Tibial artery (tissue), 4 donors: Measurements from ENCODE around the gene SLC12A2.

Experiments
- DNase-seq, 2 donors: peaks; one replicate each; pipeline ENCODE4 v3.0.0-alpha.2; 2019
- H3K27ac ChIP-seq, 2 donors: fragments of 200-600 bp; sonication (generic) in 1 of 2; 1 replicate in 1 of 2; 2 replicates in 1 of 2; pipeline ENCODE4 v1.5.1; 2018 to 2019; ENCODE audit warnings: mild to moderate bottlenecking in 1 of 2
- H3K27me3 ChIP-seq, 2 donors: fragments of 200-600 bp; sonication (generic) in 1 of 2; one replicate each; pipeline versions ENCODE4 v1.5.1 to v1.6.0; 2016 to 2019
- H3K36me3 ChIP-seq, 3 donors: fragments of 200-600 bp; sonication (generic) in 2 of 3; one replicate each; pipeline ENCODE4 v1.5.1; 2016 to 2019; ENCODE audit warnings: mild to moderate bottlenecking in 2 of 3
- H3K4me1 ChIP-seq, 4 donors: fragments of 200-600 bp; sonication (generic) in 2 of 4; 1 replicate in 3 of 4; 2 replicates in 1 of 4; pipeline ENCODE4 v1.5.1; 2016 to 2019
- H3K4me3 ChIP-seq, 2 donors: fragments of 200-600 bp; sonication (generic) in 1 of 2; 1 replicate in 1 of 2; 2 replicates in 1 of 2; pipeline ENCODE4 v1.5.1; 2018 to 2019; ENCODE audit warnings: mild to moderate bottlenecking in 2 of 2
- H3K9me3 ChIP-seq, 3 donors: fragments of 200-600 bp; sonication (generic) in 1 of 3; one replicate each; pipeline ENCODE4 v1.5.1; 2016 to 2019
- intact Hi-C: fragments of 100-400 bp; cut with DNase I; formaldehyde crosslinking; loops from one replicate; pipeline ENCODE4 v1.15.0; 2023; ENCODE audit warnings: low total_unique reads
- TF ChIP-seq, protein P1 (sequence below), 2 experiments: fragments of 200-600 bp in 1 of 2; fragments of 450-650 bp in 1 of 2; IDR thresholded peaks; one replicate each; pipeline ENCODE4 v1.5.1; 2017 to 2019; ENCODE audit warnings: antibody characterized with exemption in 2 of 2, mild to moderate bottlenecking in 1 of 2, moderate library complexity in 1 of 2

SLC12A2 gene

GRCh38 chr5:128192368-128192767 lies 108.8 kb downstream of the SLC12A2 start:
- no peak overlapping the region for H3K4me3 ChIP-seq
- H3K9me3 ChIP-seq: no peaks in the 10 kb centered on the region
- no peak overlapping the region for H3K27ac ChIP-seq
- intact Hi-C loops: no loop called here
- H3K4me1 ChIP-seq: no peaks in the 10 kb centered on the region
- DNase-seq: no peak
- TF ChIP-seq, protein P1, sequence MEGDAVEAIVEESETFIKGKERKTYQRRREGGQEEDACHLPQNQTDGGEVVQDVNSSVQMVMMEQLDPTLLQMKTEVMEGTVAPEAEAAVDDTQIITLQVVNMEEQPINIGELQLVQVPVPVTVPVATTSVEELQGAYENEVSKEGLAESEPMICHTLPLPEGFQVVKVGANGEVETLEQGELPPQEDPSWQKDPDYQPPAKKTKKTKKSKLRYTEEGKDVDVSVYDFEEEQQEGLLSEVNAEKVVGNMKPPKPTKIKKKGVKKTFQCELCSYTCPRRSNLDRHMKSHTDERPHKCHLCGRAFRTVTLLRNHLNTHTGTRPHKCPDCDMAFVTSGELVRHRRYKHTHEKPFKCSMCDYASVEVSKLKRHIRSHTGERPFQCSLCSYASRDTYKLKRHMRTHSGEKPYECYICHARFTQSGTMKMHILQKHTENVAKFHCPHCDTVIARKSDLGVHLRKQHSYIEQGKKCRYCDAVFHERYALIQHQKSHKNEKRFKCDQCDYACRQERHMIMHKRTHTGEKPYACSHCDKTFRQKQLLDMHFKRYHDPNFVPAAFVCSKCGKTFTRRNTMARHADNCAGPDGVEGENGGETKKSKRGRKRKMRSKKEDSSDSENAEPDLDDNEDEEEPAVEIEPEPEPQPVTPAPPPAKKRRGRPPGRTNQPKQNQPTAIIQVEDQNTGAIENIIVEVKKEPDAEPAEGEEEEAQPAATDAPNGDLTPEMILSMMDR (IDR thresholded peaks at IDR 0.05): no peak
- H3K36me3 ChIP-seq: peaks cover 0 to 7% (median 0%) of the 10 kb centered on the region in 3 donors
- no peaks in the 10 kb centered on the region for H3K27me3 ChIP-seq

DNA sequence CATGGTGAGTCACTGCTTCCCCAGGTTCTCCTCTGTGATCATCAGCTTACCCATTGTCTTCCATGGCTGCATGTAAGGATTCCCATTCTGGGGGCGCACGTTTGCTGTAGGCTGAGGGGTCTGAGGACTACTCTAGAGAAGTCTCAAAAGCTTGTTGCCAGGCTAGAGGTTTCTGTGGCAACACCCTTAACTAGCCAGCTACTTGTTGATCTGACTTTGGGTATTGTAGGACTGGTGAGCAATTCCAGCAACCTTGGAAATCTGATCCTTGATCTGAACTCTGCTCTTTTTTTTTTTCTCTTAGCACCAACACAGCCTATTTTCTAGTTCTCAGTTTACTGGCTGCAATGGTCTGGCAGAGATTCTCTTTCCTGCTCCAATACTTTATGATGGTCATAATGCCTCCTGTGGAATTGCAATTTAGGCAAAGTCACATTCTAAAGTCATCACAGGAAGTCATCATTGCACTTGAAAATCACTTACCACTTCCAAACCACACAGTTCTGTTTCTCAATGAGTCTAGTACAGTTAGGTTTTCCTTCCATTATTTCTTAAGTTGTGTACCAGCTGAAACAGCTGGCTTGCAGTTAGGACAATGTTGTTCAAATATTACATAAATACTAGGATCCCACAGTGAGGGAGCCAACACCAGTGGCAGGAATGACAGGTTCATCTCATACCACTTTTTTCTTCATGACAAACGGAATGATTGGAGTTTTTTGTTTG lies 110.3 kb downstream of the SLC12A2 start:
- intact Hi-C loops: no loop called here
- H3K4me3 ChIP-seq: no peak overlapping the region

GRCh38 chr5:128195316-128195715 lies 111.8 kb downstream of the SLC12A2 start:
- no peaks in the 10 kb centered on the region for H3K27me3 ChIP-seq
- no peaks in the 10 kb centered on the region for H3K4me1 ChIP-seq
- H3K36me3 ChIP-seq: peaks cover 0 to 7% (median 0%) of the 10 kb centered on the region in 3 donors
- no peak for DNase-seq
- H3K9me3 ChIP-seq: no peaks in the 10 kb centered on the region
- intact Hi-C loops: loop anchor here (5.0 kb wide), 1 partner anchor 438 kb away; no protein-coding TSS in a partner anchor
- H3K4me3 ChIP-seq: no peak overlapping the region
- H3K27ac ChIP-seq: no peak overlapping the region
- TF ChIP-seq, protein P1 (IDR thresholded peaks at IDR 0.05): no peak

More for the DNA sequence above, 110.3 kb downstream of the SLC12A2 start:
- Histone ChIP-seq H3K4me1 (no peaks in the 10 kb centered on the region), H3K27me3 (no peaks in the 10 kb centered on the region), H3K9me3 (no peaks in the 10 kb centered on the region), H3K36me3 (peaks cover 0 to 7% (median 0%) of the 10 kb centered on the region in 3 donors), H3K27ac (no peak overlapping the region)
- TF ChIP-seq, protein P1 (IDR thresholded peaks at IDR 0.05): no peak
- DNase-seq: no peak

DNA sequence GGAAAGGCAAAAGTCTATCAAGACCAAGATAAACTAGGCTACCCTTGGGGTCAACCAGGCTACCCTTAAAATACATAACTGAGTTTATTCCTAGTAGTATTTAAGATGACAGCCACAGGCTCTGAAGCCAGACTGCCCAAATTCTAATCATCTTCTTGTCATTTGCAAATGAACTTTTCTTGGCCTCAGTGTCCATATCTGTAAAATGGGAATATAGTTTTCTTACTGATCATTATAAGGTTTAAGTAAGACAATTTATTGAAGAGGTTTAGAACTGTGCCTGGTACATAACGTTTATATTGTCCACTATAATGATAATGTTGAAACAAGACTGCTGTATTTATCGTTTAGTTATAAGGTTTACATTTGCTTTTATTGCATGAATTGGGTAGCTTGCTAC lies 112.5 kb downstream of the SLC12A2 start:
- H3K4me1 ChIP-seq: peaks cover 0 to 3% (median under 1%) of the 10 kb centered on the region in 4 donors
- peaks cover 0 to 7% (median 0%) of the 10 kb centered on the region in 3 donors for H3K36me3 ChIP-seq
- no peak overlapping the region for H3K4me3 ChIP-seq
- no peak for DNase-seq
- H3K27ac ChIP-seq: no peak overlapping the region
- H3K27me3 ChIP-seq: no peaks in the 10 kb centered on the region
- TF ChIP-seq, protein P1 (IDR thresholded peaks at IDR 0.05): no peak
- no peaks in the 10 kb centered on the region for H3K9me3 ChIP-seq
- intact Hi-C loops: loop anchor here (5.0 kb wide), 1 partner anchor 439 kb away; no protein-coding TSS in a partner anchor

DNA sequence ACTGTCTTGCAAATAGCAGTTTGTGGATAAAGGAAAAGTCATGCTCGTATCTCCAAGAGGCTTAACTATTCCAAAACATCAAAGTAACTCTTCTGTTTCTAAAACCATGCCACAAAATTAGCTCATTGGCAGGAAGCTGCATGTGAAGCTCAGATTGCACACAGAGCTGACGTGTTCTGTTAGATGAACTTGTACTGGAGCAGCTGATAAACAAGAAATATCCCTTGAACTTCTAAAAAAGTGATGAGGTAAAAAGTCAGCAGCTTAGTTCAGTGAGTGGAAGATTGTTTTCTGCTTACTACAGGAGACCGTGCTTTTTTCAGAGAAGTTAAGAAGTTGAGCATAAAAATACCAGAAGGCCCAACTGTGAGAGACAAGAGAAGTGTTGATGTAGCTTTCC lies 113.2 kb downstream of the SLC12A2 start:
- H3K27ac ChIP-seq: no peak overlapping the region
- peaks cover 0 to 7% (median 0%) of the 10 kb centered on the region in 3 donors for H3K36me3 ChIP-seq
- TF ChIP-seq, protein P1 (IDR thresholded peaks at IDR 0.05): no peak
- no peak for DNase-seq
- H3K4me1 ChIP-seq: peaks cover 0 to 10% (median 6%) of the 10 kb centered on the region in 4 donors
- no peak overlapping the region for H3K4me3 ChIP-seq
- intact Hi-C loops: loop anchor here (5.0 kb wide), 1 partner anchor 439 kb away; no protein-coding TSS in a partner anchor
- no peaks in the 10 kb centered on the region for H3K27me3 ChIP-seq
- no peaks in the 10 kb centered on the region for H3K9me3 ChIP-seq
